ENCODE data around the gene GPC6.

The GPC6 gene

DNA sequence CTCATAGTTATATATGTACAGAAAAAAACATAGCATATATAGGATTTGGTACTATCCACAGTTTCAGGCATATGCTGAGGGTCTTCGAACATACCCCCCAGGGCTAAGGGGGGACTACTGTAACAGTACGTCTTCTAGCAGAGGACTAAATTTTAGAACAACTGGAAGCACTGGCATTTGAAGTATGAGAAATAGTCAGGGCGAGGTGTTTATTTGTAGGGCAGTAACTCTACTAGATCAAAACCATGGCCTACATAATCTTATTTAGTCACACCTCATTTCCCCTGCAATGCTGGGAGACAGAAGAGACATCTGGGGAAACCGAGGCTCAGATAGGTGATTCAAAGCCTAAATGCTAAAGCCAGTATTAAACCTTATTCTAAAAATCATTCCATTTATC, 1007.2 kb downstream of the GPC6 start:
- no peak overlapping the region for H3K27ac ChIP-seq (replicated peaks)
- DNase-seq (ENCODE audit: low read depth in 1 of 2, low spot score in 1 of 2): no peak
- no peaks in the 10 kb centered on the region for H3K27me3 ChIP-seq (ENCODE audit: insufficient read depth, poor library complexity, severe bottlenecking)
- TF ChIP-seq, protein P1, sequence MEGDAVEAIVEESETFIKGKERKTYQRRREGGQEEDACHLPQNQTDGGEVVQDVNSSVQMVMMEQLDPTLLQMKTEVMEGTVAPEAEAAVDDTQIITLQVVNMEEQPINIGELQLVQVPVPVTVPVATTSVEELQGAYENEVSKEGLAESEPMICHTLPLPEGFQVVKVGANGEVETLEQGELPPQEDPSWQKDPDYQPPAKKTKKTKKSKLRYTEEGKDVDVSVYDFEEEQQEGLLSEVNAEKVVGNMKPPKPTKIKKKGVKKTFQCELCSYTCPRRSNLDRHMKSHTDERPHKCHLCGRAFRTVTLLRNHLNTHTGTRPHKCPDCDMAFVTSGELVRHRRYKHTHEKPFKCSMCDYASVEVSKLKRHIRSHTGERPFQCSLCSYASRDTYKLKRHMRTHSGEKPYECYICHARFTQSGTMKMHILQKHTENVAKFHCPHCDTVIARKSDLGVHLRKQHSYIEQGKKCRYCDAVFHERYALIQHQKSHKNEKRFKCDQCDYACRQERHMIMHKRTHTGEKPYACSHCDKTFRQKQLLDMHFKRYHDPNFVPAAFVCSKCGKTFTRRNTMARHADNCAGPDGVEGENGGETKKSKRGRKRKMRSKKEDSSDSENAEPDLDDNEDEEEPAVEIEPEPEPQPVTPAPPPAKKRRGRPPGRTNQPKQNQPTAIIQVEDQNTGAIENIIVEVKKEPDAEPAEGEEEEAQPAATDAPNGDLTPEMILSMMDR (IDR thresholded peaks at IDR 0.05; ENCODE audit: insufficient read depth, low read length): no peak
- TF ChIP-seq POLR2AphosphoS5 (IDR thresholded peaks at IDR 0.05; ENCODE audit: low read depth) (no peak), GABPA (IDR thresholded peaks at IDR 0.05; ENCODE audit: low read depth) (no peak), SPI1 (IDR thresholded peaks at IDR 0.05; ENCODE audit: borderline replicate concordance, low read depth) (no peak)
- TF ChIP-seq, protein P2, sequence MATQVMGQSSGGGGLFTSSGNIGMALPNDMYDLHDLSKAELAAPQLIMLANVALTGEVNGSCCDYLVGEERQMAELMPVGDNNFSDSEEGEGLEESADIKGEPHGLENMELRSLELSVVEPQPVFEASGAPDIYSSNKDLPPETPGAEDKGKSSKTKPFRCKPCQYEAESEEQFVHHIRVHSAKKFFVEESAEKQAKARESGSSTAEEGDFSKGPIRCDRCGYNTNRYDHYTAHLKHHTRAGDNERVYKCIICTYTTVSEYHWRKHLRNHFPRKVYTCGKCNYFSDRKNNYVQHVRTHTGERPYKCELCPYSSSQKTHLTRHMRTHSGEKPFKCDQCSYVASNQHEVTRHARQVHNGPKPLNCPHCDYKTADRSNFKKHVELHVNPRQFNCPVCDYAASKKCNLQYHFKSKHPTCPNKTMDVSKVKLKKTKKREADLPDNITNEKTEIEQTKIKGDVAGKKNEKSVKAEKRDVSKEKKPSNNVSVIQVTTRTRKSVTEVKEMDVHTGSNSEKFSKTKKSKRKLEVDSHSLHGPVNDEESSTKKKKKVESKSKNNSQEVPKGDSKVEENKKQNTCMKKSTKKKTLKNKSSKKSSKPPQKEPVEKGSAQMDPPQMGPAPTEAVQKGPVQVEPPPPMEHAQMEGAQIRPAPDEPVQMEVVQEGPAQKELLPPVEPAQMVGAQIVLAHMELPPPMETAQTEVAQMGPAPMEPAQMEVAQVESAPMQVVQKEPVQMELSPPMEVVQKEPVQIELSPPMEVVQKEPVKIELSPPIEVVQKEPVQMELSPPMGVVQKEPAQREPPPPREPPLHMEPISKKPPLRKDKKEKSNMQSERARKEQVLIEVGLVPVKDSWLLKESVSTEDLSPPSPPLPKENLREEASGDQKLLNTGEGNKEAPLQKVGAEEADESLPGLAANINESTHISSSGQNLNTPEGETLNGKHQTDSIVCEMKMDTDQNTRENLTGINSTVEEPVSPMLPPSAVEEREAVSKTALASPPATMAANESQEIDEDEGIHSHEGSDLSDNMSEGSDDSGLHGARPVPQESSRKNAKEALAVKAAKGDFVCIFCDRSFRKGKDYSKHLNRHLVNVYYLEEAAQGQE (IDR thresholded peaks at IDR 0.05; ENCODE audit: insufficient replicate concordance, low read depth): no peak
- H3K4me3 ChIP-seq (replicated peaks; ENCODE audit: insufficient read depth, low read length): no peak overlapping the region

DNA sequence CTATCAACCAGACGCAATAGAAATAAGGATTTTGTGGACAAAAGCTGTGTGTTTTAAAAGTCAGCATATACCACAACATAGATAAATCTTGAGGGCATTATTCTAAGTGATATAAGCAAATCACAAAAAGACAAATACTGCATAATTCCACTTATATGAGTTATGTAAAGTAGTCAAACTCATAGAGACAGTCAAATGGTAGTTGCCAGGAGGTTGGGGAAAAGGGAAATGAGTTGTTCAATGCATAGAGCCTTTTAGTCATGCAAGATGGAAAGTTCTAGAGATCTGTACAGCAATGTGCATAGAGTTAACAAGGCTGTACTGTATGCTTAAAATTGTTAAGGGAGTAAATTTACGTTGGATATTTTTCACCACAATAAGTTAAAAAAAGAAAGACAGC, 1008.1 kb downstream of the GPC6 start:
- TF ChIP-seq SPI1 (IDR thresholded peaks at IDR 0.05; ENCODE audit: borderline replicate concordance, low read depth) (no peak), GABPA (IDR thresholded peaks at IDR 0.05; ENCODE audit: low read depth) (no peak), POLR2AphosphoS5 (IDR thresholded peaks at IDR 0.05; ENCODE audit: low read depth) (no peak)
- TF ChIP-seq, protein P1 (IDR thresholded peaks at IDR 0.05; ENCODE audit: insufficient read depth, low read length): no peak
- TF ChIP-seq, protein P2 (IDR thresholded peaks at IDR 0.05; ENCODE audit: insufficient replicate concordance, low read depth): no peak
- no peak overlapping the region for H3K4me3 ChIP-seq (replicated peaks; ENCODE audit: insufficient read depth, low read length)
- no peaks in the 10 kb centered on the region for H3K27me3 ChIP-seq (ENCODE audit: insufficient read depth, poor library complexity, severe bottlenecking)

DNA sequence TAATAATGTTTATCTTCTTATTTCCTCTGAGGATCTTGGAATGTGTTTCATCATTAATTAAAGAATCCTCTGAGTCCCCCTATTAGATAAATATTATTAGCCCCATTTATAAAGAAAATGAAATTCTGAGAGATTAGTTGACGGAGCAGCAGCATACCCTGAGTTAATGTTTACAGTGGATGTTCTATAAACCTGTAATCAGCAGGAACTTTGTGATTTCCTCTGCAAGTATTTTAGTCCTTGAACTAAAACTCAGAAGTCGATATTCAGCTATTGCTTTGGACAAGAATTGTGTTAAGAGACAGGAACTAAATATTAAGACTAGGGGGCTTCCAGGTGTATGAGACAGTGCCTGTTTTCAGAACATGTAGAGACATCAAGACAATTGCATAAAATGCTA, 1009.5 kb downstream of the GPC6 start:
- no peak overlapping the region for H3K4me3 ChIP-seq (replicated peaks; ENCODE audit: insufficient read depth, low read length)
- H3K27me3 ChIP-seq (ENCODE audit: insufficient read depth, poor library complexity, severe bottlenecking): no peaks in the 10 kb centered on the region
- H3K27ac ChIP-seq (replicated peaks): no peak overlapping the region
- no peak for DNase-seq (ENCODE audit: low read depth in 1 of 2, low spot score in 1 of 2)
- TF ChIP-seq POLR2AphosphoS5 (IDR thresholded peaks at IDR 0.05; ENCODE audit: low read depth) (no peak), SPI1 (IDR thresholded peaks at IDR 0.05; ENCODE audit: borderline replicate concordance, low read depth) (no peak), GABPA (IDR thresholded peaks at IDR 0.05; ENCODE audit: low read depth) (no peak)
- TF ChIP-seq, protein P1 (IDR thresholded peaks at IDR 0.05; ENCODE audit: insufficient read depth, low read length): no peak
- TF ChIP-seq, protein P2 (IDR thresholded peaks at IDR 0.05; ENCODE audit: insufficient replicate concordance, low read depth): no peak

More for the DNA sequence above, 1008.1 kb downstream of the GPC6 start:
- DNase-seq (ENCODE audit: low read depth in 1 of 2, low spot score in 1 of 2): no peak
- no peak overlapping the region for H3K27ac ChIP-seq (replicated peaks)

Measured in HL-60 (cell line).